Measurements from ENCODE around the gene C22orf23.

C22orf23 gene

GRCh38 chr22:37967147-37967546 is 13.7 kb upstream of the C22orf23 start:
- no peak overlapping the region for H2AFZ ChIP-seq (ENCODE audit: low read depth, low read length, severe bottlenecking)
- 0 out of 2 replicates have a peak, but pooled peaks cover 3% of the 10 kb centered on the region for H3F3A ChIP-seq (ENCODE audit: insufficient read depth)
- TF ChIP-seq EZH2phosphoT487 (conservative IDR thresholded peaks at IDR 0.05; ENCODE audit: low read length), result no peak
- TF ChIP-seq, protein P1, sequence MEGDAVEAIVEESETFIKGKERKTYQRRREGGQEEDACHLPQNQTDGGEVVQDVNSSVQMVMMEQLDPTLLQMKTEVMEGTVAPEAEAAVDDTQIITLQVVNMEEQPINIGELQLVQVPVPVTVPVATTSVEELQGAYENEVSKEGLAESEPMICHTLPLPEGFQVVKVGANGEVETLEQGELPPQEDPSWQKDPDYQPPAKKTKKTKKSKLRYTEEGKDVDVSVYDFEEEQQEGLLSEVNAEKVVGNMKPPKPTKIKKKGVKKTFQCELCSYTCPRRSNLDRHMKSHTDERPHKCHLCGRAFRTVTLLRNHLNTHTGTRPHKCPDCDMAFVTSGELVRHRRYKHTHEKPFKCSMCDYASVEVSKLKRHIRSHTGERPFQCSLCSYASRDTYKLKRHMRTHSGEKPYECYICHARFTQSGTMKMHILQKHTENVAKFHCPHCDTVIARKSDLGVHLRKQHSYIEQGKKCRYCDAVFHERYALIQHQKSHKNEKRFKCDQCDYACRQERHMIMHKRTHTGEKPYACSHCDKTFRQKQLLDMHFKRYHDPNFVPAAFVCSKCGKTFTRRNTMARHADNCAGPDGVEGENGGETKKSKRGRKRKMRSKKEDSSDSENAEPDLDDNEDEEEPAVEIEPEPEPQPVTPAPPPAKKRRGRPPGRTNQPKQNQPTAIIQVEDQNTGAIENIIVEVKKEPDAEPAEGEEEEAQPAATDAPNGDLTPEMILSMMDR (IDR thresholded peaks at IDR 0.05; ENCODE audit: insufficient read depth, low read length, poor library complexity, severe bottlenecking), result no peak
- H3K9me2 ChIP-seq (replicated peaks; ENCODE audit: insufficient read depth, low read length), result no peaks in the 10 kb centered on the region
- H3K9ac ChIP-seq (ENCODE audit: low read length), result no peak overlapping the region
- 0 out of 2 replicates have a peak, but pooled peaks cover 4% of the 10 kb centered on the region for H3K36me3 ChIP-seq (ENCODE audit: low read length)
- no peaks in the 10 kb centered on the region; the same call in 1 of the 2 replicates for H4K20me1 ChIP-seq (ENCODE audit: low read depth, low read length)
- no peaks in the 10 kb centered on the region for H3K27me3 ChIP-seq (ENCODE audit: low read length)
- H3K4me2 ChIP-seq (ENCODE audit: low read depth, low read length, poor library complexity, severe bottlenecking), result no peak overlapping the region
- no peak overlapping the region for H3K27ac ChIP-seq (ENCODE audit: low read depth, low read length)
- H3K9me3 ChIP-seq (ENCODE audit: insufficient read depth, low read length), result no peaks in the 10 kb centered on the region
- peaks cover 9% of the 10 kb centered on the region for H3K79me2 ChIP-seq (ENCODE audit: insufficient read depth, low read length)
- no peak overlapping the region for H3K4me3 ChIP-seq (ENCODE audit: insufficient read depth, low read length, poor library complexity, severe bottlenecking)

DNA sequence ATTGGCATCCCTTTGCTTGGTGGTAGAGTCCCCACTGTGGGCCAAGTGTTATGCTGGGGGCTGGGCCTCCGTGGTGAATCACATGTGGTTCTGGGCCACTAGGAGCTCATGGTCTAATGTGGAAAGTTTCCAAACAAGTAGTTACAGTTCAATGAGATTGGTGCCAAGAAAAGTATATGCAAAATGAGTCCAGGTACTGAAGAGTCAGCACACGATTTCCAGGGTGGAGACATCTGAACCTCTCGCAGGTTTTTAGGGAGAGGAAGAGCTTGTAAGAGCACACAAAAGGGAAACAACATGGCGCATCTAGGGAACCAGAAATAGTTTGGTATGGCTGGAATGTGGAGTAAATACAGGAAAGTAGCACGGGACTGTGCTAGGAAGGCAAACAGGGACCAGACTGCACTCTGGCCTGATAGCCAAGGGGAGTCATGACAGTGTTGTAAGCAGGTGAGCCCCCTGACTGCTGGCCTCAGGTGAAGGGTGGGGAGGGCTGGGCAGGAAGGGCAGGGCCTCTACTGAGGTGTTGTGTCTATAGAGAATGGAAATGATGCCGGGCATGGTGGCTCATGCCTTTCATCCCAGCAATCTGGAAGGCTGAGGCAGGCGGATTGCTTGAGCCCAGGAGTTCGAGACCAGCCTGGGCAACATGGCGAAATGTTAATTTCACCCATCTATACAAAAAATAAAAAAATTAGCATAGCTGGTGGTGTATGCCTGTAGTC is 12.7 kb upstream of the C22orf23 start:
- Histone ChIP-seq H3K27ac (ENCODE audit: low read depth, low read length) (no peak overlapping the region), H3K4me3 (ENCODE audit: insufficient read depth, low read length, poor library complexity, severe bottlenecking) (no peak overlapping the region), H3K27me3 (ENCODE audit: low read length) (no peaks in the 10 kb centered on the region), H3K9ac (ENCODE audit: low read length) (no peak overlapping the region), H4K20me1 (ENCODE audit: low read depth, low read length) (no peaks in the 10 kb centered on the region; the same call in 1 of the 2 replicates), H3F3A (ENCODE audit: insufficient read depth) (0 out of 2 replicates have a peak, but pooled peaks cover 3% of the 10 kb centered on the region), H3K9me2 (replicated peaks; ENCODE audit: insufficient read depth, low read length) (no peaks in the 10 kb centered on the region), H3K79me2 (ENCODE audit: insufficient read depth, low read length) (peaks cover 9% of the 10 kb centered on the region), H2AFZ (ENCODE audit: low read depth, low read length, severe bottlenecking) (no peak overlapping the region), H3K4me2 (ENCODE audit: low read depth, low read length, poor library complexity, severe bottlenecking) (no peak overlapping the region), H3K9me3 (ENCODE audit: insufficient read depth, low read length) (no peaks in the 10 kb centered on the region), H3K36me3 (ENCODE audit: low read length) (0 out of 2 replicates have a peak, but pooled peaks cover 4% of the 10 kb centered on the region)
- no peak for TF ChIP-seq EZH2phosphoT487 (conservative IDR thresholded peaks at IDR 0.05; ENCODE audit: low read length)

- H3K27me3 ChIP-seq (ENCODE audit: low read length), result no peaks in the 10 kb centered on the region
- no peak overlapping the region for H3K4me3 ChIP-seq (ENCODE audit: insufficient read depth, low read length, poor library complexity, severe bottlenecking)
- no peaks in the 10 kb centered on the region; the same call in 1 of the 2 replicates for H4K20me1 ChIP-seq (ENCODE audit: low read depth, low read length)
- no peaks in the 10 kb centered on the region for H3K9me2 ChIP-seq (replicated peaks; ENCODE audit: insufficient read depth, low read length)
- no peak overlapping the region for H2AFZ ChIP-seq (ENCODE audit: low read depth, low read length, severe bottlenecking)
- H3K27ac ChIP-seq (ENCODE audit: low read depth, low read length), result no peak overlapping the region
- 0 out of 2 replicates have a peak, but pooled peaks cover 3% of the 10 kb centered on the region for H3F3A ChIP-seq (ENCODE audit: insufficient read depth)
- TF ChIP-seq, protein P1 (IDR thresholded peaks at IDR 0.05; ENCODE audit: insufficient read depth, low read length, poor library complexity, severe bottlenecking), result no peak
- TF ChIP-seq EZH2phosphoT487 (conservative IDR thresholded peaks at IDR 0.05; ENCODE audit: low read length), result no peak
- H3K4me2 ChIP-seq (ENCODE audit: low read depth, low read length, poor library complexity, severe bottlenecking), result no peak overlapping the region
- H3K9ac ChIP-seq (ENCODE audit: low read length), result no peak overlapping the region
- H3K9me3 ChIP-seq (ENCODE audit: insufficient read depth, low read length), result no peaks in the 10 kb centered on the region
- peaks cover 12% of the 10 kb centered on the region for H3K79me2 ChIP-seq (ENCODE audit: insufficient read depth, low read length)
- H3K36me3 ChIP-seq (ENCODE audit: low read length), result peaks cover 6% of the 10 kb centered on the region; the same call in 1 of the 2 replicates
Observed at GRCh38 chr22:37961062-37961461, 7.7 kb upstream of the C22orf23 start.
